A549 treated with RU486 at 1 μM for 4 hours (cell line): ENCODE data around the gene JAKMIP1. TPM values are rescaled to one million over a fixed set of nuclear protein-coding genes. Genes with fewer than 3 reads are reported as not detected.

Experiments
- total RNA-seq: library from RNA; stranded (reverse); fragments of 200-300 nt; extraction: Qiagen RNA extraction; gene quantifications from 5 replicates; pipeline ENCODE4 v1.2.3, GENCODE V29; 2022; ENCODE audit warnings: low read depth

JAKMIP1 gene
- total RNA-seq = not detected in 5 replicates

DNA sequence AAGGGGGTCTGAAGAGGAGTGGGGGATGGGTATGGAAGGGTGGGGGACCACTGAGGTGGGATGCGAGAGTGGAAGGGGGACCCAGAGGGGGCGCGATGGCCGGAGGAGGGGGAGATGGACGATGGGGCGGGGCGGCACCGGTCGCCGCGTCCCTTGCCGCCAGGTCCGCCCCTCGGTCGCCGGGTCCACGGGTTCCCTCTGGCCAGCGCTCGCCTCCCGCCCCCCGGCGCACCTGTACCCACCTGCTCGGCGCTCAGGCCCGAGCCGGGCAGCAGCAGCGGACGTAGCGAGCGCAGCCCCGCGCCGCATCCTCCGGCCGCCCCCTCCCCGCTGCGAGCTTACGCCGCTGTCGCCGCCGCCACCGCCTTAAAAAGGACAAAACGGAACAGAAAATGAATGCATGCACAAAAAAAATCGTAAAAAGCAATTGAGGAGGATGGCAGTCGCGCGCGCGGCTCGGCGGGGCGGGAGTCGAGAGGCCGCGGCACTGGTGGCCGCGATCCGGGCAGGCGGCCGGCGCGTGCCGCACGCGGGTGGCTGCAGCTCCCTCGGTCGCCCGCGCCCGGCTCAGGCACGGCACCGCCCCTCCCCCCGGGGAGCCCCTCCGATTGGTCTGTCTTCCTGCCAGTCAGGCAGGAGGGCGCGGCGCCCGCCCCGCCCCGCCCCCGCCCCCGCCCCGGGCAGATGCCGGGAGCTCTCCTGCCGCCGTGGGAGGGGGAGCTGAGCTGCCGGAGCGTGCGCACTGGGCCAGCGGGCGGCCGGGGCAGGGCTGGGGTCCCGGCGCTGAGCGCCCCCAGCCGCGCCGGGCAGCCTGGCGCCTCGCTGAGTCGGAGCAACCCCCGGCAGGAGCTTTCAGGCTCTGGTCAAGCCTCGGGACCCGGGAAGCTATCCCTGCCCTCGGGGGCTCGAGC, at the start of gene JAKMIP1:
TSS of gene JAKMIP1 (minus strand) at position 539 of the 911 bp plus-strand sequence. CDS start 87,699 bp downstream, outside the sequence.

DNA sequence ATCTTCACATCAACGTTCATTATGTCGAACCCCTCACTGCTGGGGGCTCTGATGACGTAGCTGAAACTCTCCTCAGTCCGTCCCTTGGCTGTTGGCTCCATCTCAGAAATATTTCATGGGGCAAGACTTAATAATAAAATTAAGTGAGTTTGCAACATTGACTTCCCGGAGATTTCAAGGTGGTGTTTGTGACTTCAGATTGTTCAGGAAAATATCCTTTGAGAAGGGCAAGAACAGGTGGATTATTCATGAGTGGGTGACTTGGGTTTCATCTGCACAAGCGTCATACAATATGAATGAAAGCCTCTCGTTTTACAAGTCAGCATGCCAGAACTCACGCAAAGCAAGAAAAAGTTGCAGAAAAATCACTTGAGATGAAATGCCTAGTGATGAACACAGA, 182.0 kb downstream of the JAKMIP1 start, which contains the start of gene C4orf50:
TSS of gene C4orf50 (minus strand) at position 101 of the 400 bp plus-strand sequence.

Other genes with a start within 250 kb of the JAKMIP1 start
- gene C4orf50, start 182.1 kb downstream of the JAKMIP1 start, total RNA-seq = not detected in 5 replicates
- 12.5 to 18.5 TPM (median 16.3 TPM) in 5 replicates for gene WFS1, start 69.3 kb upstream of the JAKMIP1 start, total RNA-seq